MCF 10A (cell line): ENCODE data around the gene TYW5. TPM values are rescaled to one million over a fixed set of nuclear protein-coding genes. Genes with fewer than 3 reads are reported as not detected.
"Not testable (repeated sequence)": the region's sequence is repeated elsewhere in the genome, so short reads cannot be mapped to it uniquely, and the experiment has no call there.

ENCODE experiments used
- BruUV-seq: library from RNA; stranded (reverse); fragments of 400-500 nt; replicated peaks from 2 replicates; lab custom pipeline; 2021; lab: Mats Ljungman, UMichigan
- CTCF ChIA-PET: fragments of 300-600 bp; sonication (Branson Sonifier 250); formaldehyde crosslinking; extraction: SDS; loops from one replicate; lab custom pipeline; 2021; ENCODE audit warnings: antibody characterized with exemption, inconsistent platforms; lab: Yijun Ruan, JAX
- POLR2A ChIA-PET: fragments of 300-600, 350-650 bp; sonication (Branson Sonifier 250); formaldehyde crosslinking; extraction: SDS; loops from one replicate; lab custom pipeline; 2020; ENCODE audit warnings: antibody characterized with exemption, inconsistent platforms; lab: Yijun Ruan, JAX
- DNase-seq: peaks from one replicate; pipeline ENCODE4 v3.0.0-alpha.2; 2018; ENCODE audit not compliant: unreplicated experiment
- H3K27ac Mint-ChIP-seq: one replicate; pipeline ENCODE4 v1.8.0; 2022; ENCODE audit warnings: mild to moderate bottlenecking, low read depth, mixed read lengths; ENCODE audit not compliant: unreplicated experiment
- H3K27me3 Mint-ChIP-seq: one replicate; pipeline ENCODE4 v1.8.0; 2022; ENCODE audit warnings: mixed read lengths; ENCODE audit not compliant: insufficient read depth, unreplicated experiment
- H3K36me3 Mint-ChIP-seq: one replicate; pipeline ENCODE4 v1.8.0; 2022; ENCODE audit warnings: mild to moderate bottlenecking, moderate library complexity, mixed read lengths; ENCODE audit not compliant: insufficient read depth, unreplicated experiment
- H3K4me1 Mint-ChIP-seq: one replicate; pipeline ENCODE4 v1.8.0; 2022; ENCODE audit warnings: mixed read lengths; ENCODE audit not compliant: insufficient read depth, unreplicated experiment
- H3K4me3 Mint-ChIP-seq: one replicate; pipeline ENCODE4 v1.8.0; 2022; ENCODE audit warnings: mild to moderate bottlenecking, moderate library complexity, mixed read lengths; ENCODE audit not compliant: unreplicated experiment
- H3K9me3 Mint-ChIP-seq: one replicate; pipeline ENCODE4 v1.8.0; 2022; ENCODE audit warnings: mixed read lengths; ENCODE audit not compliant: unreplicated experiment
- CTCF ChIP-seq: fragments of 200-600 bp; IDR thresholded peaks from one replicate; pipeline ENCODE4 v1.8.0; 2022; ENCODE audit warnings: antibody characterized with exemption, mild to moderate bottlenecking; ENCODE audit not compliant: unreplicated experiment
- intact Hi-C: fragments of 100-400 bp; cut with micrococcal nuclease; formaldehyde crosslinking; loops from 2 replicates; pipeline ENCODE4 v1.14.1; 2022
- total RNA-seq: library from RNA; stranded (reverse); gene quantifications from 2 replicates; pipeline ENCODE4 v1.2.3, GENCODE V29; 2022

Gene TYW5
- total RNA-seq, 1 experiment from 2014 or later = 11.1 TPM

- H3K27me3 Mint-ChIP-seq = no peaks in the 10 kb centered on the region
- DNase-seq = no peak
- BruUV-seq = no TSS peak
- ChIA-PET POLR2A (interaction anchor here (0.6 to 1.9 kb wide), 5 partner anchors 9 to 200 kb away, joined by 4 to 11 read pairs (median 4); partner anchors contain the start of gene TYW5), CTCF (interaction anchor here (0.6 kb wide), 1 partner anchor 304 kb away, joined by 3 read pairs; no protein-coding TSS in a partner anchor)
- no peak for TF ChIP-seq CTCF
- H3K4me3 Mint-ChIP-seq = no peak overlapping the region
- peaks cover 14% of the 10 kb centered on the region for H3K4me1 Mint-ChIP-seq
- H3K36me3 Mint-ChIP-seq = peaks cover 43% of the 10 kb centered on the region
- H3K9me3 Mint-ChIP-seq = no peaks in the 10 kb centered on the region
- peak overlapping the region; percentile 19 for H3K27ac Mint-ChIP-seq
- intact Hi-C loops = no loop called here
These were observed 31.4 kb downstream of the TYW5 start for GRCh38 chr2:199923924-199924323.

- H3K4me3 Mint-ChIP-seq = no peak overlapping the region
- BruUV-seq = no TSS peak
- peaks cover 52% of the 10 kb centered on the region for H3K36me3 Mint-ChIP-seq
- TF ChIP-seq CTCF = no peak
- intact Hi-C loops = no loop called here
- DNase-seq = no peak
- ChIA-PET CTCF (interaction anchor here (0.7 to 1.4 kb wide), 2 partner anchors 70 to 875 kb away, joined by 3 read pairs; no protein-coding TSS in a partner anchor), POLR2A (interaction anchor here (0.9 to 1.9 kb wide), 4 partner anchors 8 to 199 kb away, joined by 4 to 11 read pairs (median 4); no protein-coding TSS in a partner anchor)
- no peaks in the 10 kb centered on the region for H3K9me3 Mint-ChIP-seq
- H3K27ac Mint-ChIP-seq = peak overlapping the region; percentile 8
- H3K4me1 Mint-ChIP-seq = peaks cover 14% of the 10 kb centered on the region
- no peaks in the 10 kb centered on the region for H3K27me3 Mint-ChIP-seq
These were observed 32.4 kb downstream of the TYW5 start for GRCh38 chr2:199922856-199923255.

GRCh38 chr2:199916980-199917379, 38.3 kb downstream of the TYW5 start:
- Mint-ChIP-seq H3K4me3 (no peak overlapping the region), H3K27me3 (no peaks in the 10 kb centered on the region), H3K36me3 (peaks cover 23% of the 10 kb centered on the region), H3K9me3 (no peaks in the 10 kb centered on the region), H3K27ac (no peak overlapping the region), H3K4me1 (peaks cover 15% of the 10 kb centered on the region)
- intact Hi-C loops = no loop called here
- no peak for DNase-seq
- no peak for TF ChIP-seq CTCF
- ChIA-PET POLR2A (no interaction called here), CTCF (interaction anchor here (0.7 kb wide), 1 partner anchor 37 kb away, joined by 3 read pairs; no protein-coding TSS in a partner anchor)
- BruUV-seq = no TSS peak

- peak overlapping the region; percentile 13 for H3K27ac Mint-ChIP-seq
- ChIA-PET CTCF (interaction anchor here (0.6 to 1.0 kb wide), 3 partner anchors 174 to 1654 kb away, joined by 3 to 5 read pairs (median 3); no protein-coding TSS in a partner anchor), POLR2A (interaction anchor here (1.3 kb wide), 1 partner anchor 9 kb away, joined by 4 read pairs; no protein-coding TSS in a partner anchor)
- no peak for TF ChIP-seq CTCF
- intact Hi-C loops = no loop called here
- no peaks in the 10 kb centered on the region for H3K27me3 Mint-ChIP-seq
- H3K4me1 Mint-ChIP-seq = peaks cover 25% of the 10 kb centered on the region
- peak overlapping the region; percentile 40 for H3K4me3 Mint-ChIP-seq
- H3K36me3 Mint-ChIP-seq = peaks cover 21% of the 10 kb centered on the region
- BruUV-seq = no TSS peak
- DNase-seq = no peak
- no peaks in the 10 kb centered on the region for H3K9me3 Mint-ChIP-seq
These were observed 40.8 kb downstream of the TYW5 start for GRCh38 chr2:199914372-199914958.

- H3K27ac Mint-ChIP-seq, BruUV-seq, DNase-seq, H3K27me3 Mint-ChIP-seq, H3K9me3 Mint-ChIP-seq, H3K36me3 Mint-ChIP-seq, intact Hi-C loops: not testable (repeated sequence)
- Mint-ChIP-seq H3K4me1 (peaks cover 25% of the 10 kb centered on the region), H3K4me3 (peak overlapping the region; percentile 96)
- ChIA-PET CTCF (interaction anchor here (0.6 to 1.0 kb wide), 4 partner anchors 20 to 784 kb away, joined by 3 to 4 read pairs (median 3); no protein-coding TSS in a partner anchor), POLR2A (interaction anchor here (0.5 to 2.7 kb wide), 9 partner anchors 10 to 951 kb away, joined by 3 to 11 read pairs (median 4); no protein-coding TSS in a partner anchor)
These were observed 42.7 kb downstream of the TYW5 start for GRCh38 chr2:199912553-199913114.
